Adipocyte (in vitro differentiated cells): ENCODE measurements around the gene KRT7.
A peak's percentile ranks its signal among the peaks of the same experiment; 100 is the strongest.
"Not testable (repeated sequence)": the region's sequence is repeated elsewhere in the genome, so short reads cannot be mapped to it uniquely, and the experiment has no call there.

Experiments
- DNase-seq: peaks from one replicate; pipeline ENCODE4 v3.0.0-alpha.2; 2015; ENCODE audit warnings: low read depth
- H3K27me3 ChIP-seq: replicated peaks from 2 replicates; pipeline ENCODE4 v1.7.0; 2013; ENCODE audit warnings: mild to moderate bottlenecking, low read length, moderate library complexity; ENCODE audit not compliant: control insufficient read depth, insufficient read depth
- H3K36me3 ChIP-seq: 2 replicates; pipeline ENCODE4 v1.7.0; 2013; ENCODE audit warnings: low read length, mild to moderate bottlenecking, moderate library complexity; ENCODE audit not compliant: control insufficient read depth, insufficient read depth, severe bottlenecking
- H3K4me1 ChIP-seq: 2 replicates; pipeline ENCODE4 v1.7.0; 2013; ENCODE audit warnings: mild to moderate bottlenecking, low read length, moderate library complexity; ENCODE audit not compliant: control insufficient read depth, insufficient read depth
- H3K4me3 ChIP-seq: 2 replicates; pipeline ENCODE4 v1.7.0; 2013; ENCODE audit warnings: mild to moderate bottlenecking, low read length, moderate library complexity
- H3K9ac ChIP-seq: 2 replicates; pipeline ENCODE4 v1.7.0; 2013; ENCODE audit warnings: mild to moderate bottlenecking, low read length, moderate library complexity
- H3K9me3 ChIP-seq: 2 replicates; pipeline ENCODE4 v1.7.0; 2013; ENCODE audit warnings: mild to moderate bottlenecking, low read length, moderate library complexity; ENCODE audit not compliant: control insufficient read depth

KRT7 gene

GRCh38 chr12:52284562-52285171 is 51.6 kb downstream of the KRT7 start:
- Histone ChIP-seq H3K36me3 (no peaks in the 10 kb centered on the region), H3K27me3 (no peaks in the 10 kb centered on the region)

GRCh38 chr12:52285172-52285745 is 52.2 kb downstream of the KRT7 start:
- H3K4me3 ChIP-seq, result no peak overlapping the region
- H3K9ac ChIP-seq, result no peak overlapping the region
- no peaks in the 10 kb centered on the region for H3K27me3 ChIP-seq
- H3K9me3 ChIP-seq, result no peaks in the 10 kb centered on the region
- DNase-seq, result peak; percentile 15
- peaks cover 16% of the 10 kb centered on the region for H3K4me1 ChIP-seq
- no peaks in the 10 kb centered on the region for H3K36me3 ChIP-seq

More at GRCh38 chr12:52284562-52285171, 51.6 kb downstream of the KRT7 start:
- H3K9me3 ChIP-seq, result no peaks in the 10 kb centered on the region
- DNase-seq, result no peak
- H3K9ac ChIP-seq, result no peak overlapping the region
- H3K4me3 ChIP-seq, result no peak overlapping the region
- peaks cover 22% of the 10 kb centered on the region for H3K4me1 ChIP-seq

- no peaks in the 10 kb centered on the region for H3K36me3 ChIP-seq
- H3K9ac ChIP-seq, result no peak overlapping the region
- H3K9me3 ChIP-seq, result no peaks in the 10 kb centered on the region
- no peak for DNase-seq
- no peak overlapping the region for H3K4me3 ChIP-seq
- no peaks in the 10 kb centered on the region for H3K27me3 ChIP-seq
- H3K4me1 ChIP-seq, result peaks cover 9% of the 10 kb centered on the region
Observed at GRCh38 chr12:52285851-52286530, 52.9 kb downstream of the KRT7 start.

- H3K27me3 ChIP-seq, H3K9me3 ChIP-seq, DNase-seq, H3K36me3 ChIP-seq, H3K4me1 ChIP-seq, H3K4me3 ChIP-seq, H3K9ac ChIP-seq: not testable (repeated sequence)
Observed at GRCh38 chr12:52286857-52287785, 54.1 kb downstream of the KRT7 start.

- H3K27me3 ChIP-seq, result peaks cover 16% of the 10 kb centered on the region
- not testable (repeated sequence) for H3K9me3 ChIP-seq, H3K4me1 ChIP-seq, H3K4me3 ChIP-seq, H3K36me3 ChIP-seq, H3K9ac ChIP-seq, DNase-seq
Observed at GRCh38 chr12:52287816-52288805, 55.1 kb downstream of the KRT7 start.

GRCh38 chr12:52290483-52291134 is 57.6 kb downstream of the KRT7 start:
- DNase-seq, result not testable (repeated sequence)

GRCh38 chr12:52291267-52291935 is 58.4 kb downstream of the KRT7 start, which contains the start of gene KRT81:
Gene KRT81 (minus strand): TSS chr12:52291534. CDS start chr12:52291465, 69 bp downstream.
- Histone ChIP-seq H3K9ac (no peak within 1 kb of the TSS), H3K9me3 (no peaks in the 10 kb centered on the region), H3K4me1 (no peaks in the 10 kb centered on the region), H3K27me3 (peaks cover 28% of the 10 kb centered on the region), H3K4me3 (no peak within 1 kb of the TSS), H3K36me3 (no peaks in the 10 kb centered on the region)
- DNase-seq, result no peak

More at GRCh38 chr12:52290483-52291134, 57.6 kb downstream of the KRT7 start:
- not testable (repeated sequence) for H3K4me3 ChIP-seq, H3K9ac ChIP-seq, H3K9me3 ChIP-seq, H3K36me3 ChIP-seq, H3K4me1 ChIP-seq
- H3K27me3 ChIP-seq, result peaks cover 28% of the 10 kb centered on the region

GRCh38 chr12:52293926-52294325 is 60.9 kb downstream of the KRT7 start:
- Histone ChIP-seq H3K4me1 (no peaks in the 10 kb centered on the region), H3K36me3 (no peaks in the 10 kb centered on the region), H3K9ac (no peak overlapping the region), H3K27me3 (peaks cover 44% of the 10 kb centered on the region), H3K9me3 (no peaks in the 10 kb centered on the region), H3K4me3 (no peak overlapping the region)
- no peak for DNase-seq

GRCh38 chr12:52294803-52295202 is 61.8 kb downstream of the KRT7 start:
- no peak for DNase-seq
- Histone ChIP-seq H3K27me3 (peaks cover 50% of the 10 kb centered on the region), H3K4me3 (no peak overlapping the region)

More at GRCh38 chr12:52294803-52295202, 61.8 kb downstream of the KRT7 start:
- no peak overlapping the region for H3K9ac ChIP-seq
- no peaks in the 10 kb centered on the region for H3K4me1 ChIP-seq
- H3K9me3 ChIP-seq, result no peaks in the 10 kb centered on the region
- H3K36me3 ChIP-seq, result no peaks in the 10 kb centered on the region
